ENCODE data around the gene NUDT21.

NUDT21 gene

GRCh38 chr16:56421976-56422669, 29.0 kb downstream of the NUDT21 start:
- no peaks in the 10 kb centered on the region for H3K9me3 ChIP-seq
- H3K36me3 ChIP-seq: no peaks in the 10 kb centered on the region
- no peak overlapping the region for H3K4me3 ChIP-seq (ENCODE audit: low read depth in 1 of 2, low read length in 1 of 2)
- TF ChIP-seq CTCF (IDR thresholded peaks at IDR 0.05): no peak
- H3K27ac ChIP-seq: no peak overlapping the region
- peaks cover 18 to 22% of the 10 kb centered on the region in 2 experiments for H3K4me1 ChIP-seq (ENCODE audit: control insufficient read depth in 1 of 2, insufficient read depth in 1 of 2, low read depth in 1 of 2, low read length in 1 of 2)
- H3K27me3 ChIP-seq: no peaks in the 10 kb centered on the region

GRCh38 chr16:56421313-56421712, 29.8 kb downstream of the NUDT21 start:
- H3K4me1 ChIP-seq (ENCODE audit: control insufficient read depth in 1 of 2, insufficient read depth in 1 of 2, low read depth in 1 of 2, low read length in 1 of 2): peaks cover 26% of the 10 kb centered on the region in 2 experiments
- no peak overlapping the region for H3K27ac ChIP-seq
- no peak for TF ChIP-seq CTCF (IDR thresholded peaks at IDR 0.05)
- no peaks in the 10 kb centered on the region for H3K9me3 ChIP-seq
- no peaks in the 10 kb centered on the region for H3K27me3 ChIP-seq
- no peaks in the 10 kb centered on the region for H3K36me3 ChIP-seq
- H3K4me3 ChIP-seq (ENCODE audit: low read depth in 1 of 2, low read length in 1 of 2): no peak overlapping the region

- H3K36me3 ChIP-seq: no peaks in the 10 kb centered on the region
- H3K4me1 ChIP-seq (ENCODE audit: control insufficient read depth in 1 of 2, insufficient read depth in 1 of 2, low read depth in 1 of 2, low read length in 1 of 2): peaks cover 30% of the 10 kb centered on the region in 2 experiments
- H3K9me3 ChIP-seq: no peaks in the 10 kb centered on the region
- no peak overlapping the region for H3K27ac ChIP-seq
- no peak for TF ChIP-seq CTCF (IDR thresholded peaks at IDR 0.05)
- no peaks in the 10 kb centered on the region for H3K27me3 ChIP-seq
- no peak overlapping the region for H3K4me3 ChIP-seq (ENCODE audit: low read depth in 1 of 2, low read length in 1 of 2)
Measured at GRCh38 chr16:56420613-56421012, 30.5 kb downstream of the NUDT21 start.

GRCh38 chr16:56419740-56420548, 31.2 kb downstream of the NUDT21 start:
- H3K9me3 ChIP-seq: no peaks in the 10 kb centered on the region
- H3K27ac ChIP-seq: no peak overlapping the region
- no peak for TF ChIP-seq CTCF (IDR thresholded peaks at IDR 0.05)

GRCh38 chr16:56417138-56417537, 34.0 kb downstream of the NUDT21 start:
- Histone ChIP-seq H3K4me3 (ENCODE audit: low read depth in 1 of 2, low read length in 1 of 2) (no peak overlapping the region), H3K4me1 (ENCODE audit: control insufficient read depth in 1 of 2, insufficient read depth in 1 of 2, low read depth in 1 of 2, low read length in 1 of 2) (peaks cover 15 to 19% of the 10 kb centered on the region in 2 experiments), H3K9me3 (no peaks in the 10 kb centered on the region), H3K27me3 (no peaks in the 10 kb centered on the region), H3K36me3 (peaks cover under 1% of the 10 kb centered on the region), H3K27ac (no peak overlapping the region)
- no peak for TF ChIP-seq CTCF (IDR thresholded peaks at IDR 0.05)

More at GRCh38 chr16:56419740-56420548, 31.2 kb downstream of the NUDT21 start:
- H3K4me3 ChIP-seq (ENCODE audit: low read depth in 1 of 2, low read length in 1 of 2): no peak overlapping the region
- H3K4me1 ChIP-seq (ENCODE audit: control insufficient read depth in 1 of 2, insufficient read depth in 1 of 2, low read depth in 1 of 2, low read length in 1 of 2): peaks cover 32 to 34% of the 10 kb centered on the region in 2 experiments
- no peaks in the 10 kb centered on the region for H3K36me3 ChIP-seq
- no peaks in the 10 kb centered on the region for H3K27me3 ChIP-seq

Data from neutrophil (primary cell).